HuH-7.5 (cell line): Measurements from ENCODE around the gene NCOA3.
A peak's percentile ranks its signal among the peaks of the same experiment; 100 is the strongest.
"Not testable (repeated sequence)": the region's sequence is repeated elsewhere in the genome, so short reads cannot be mapped to it uniquely, and the experiment has no call there.

ENCODE experiments used
- DNase-seq: peaks from one replicate; pipeline ENCODE4 v3.0.0; 2011; ENCODE audit warnings: low spot score

The NCOA3 gene

DNA sequence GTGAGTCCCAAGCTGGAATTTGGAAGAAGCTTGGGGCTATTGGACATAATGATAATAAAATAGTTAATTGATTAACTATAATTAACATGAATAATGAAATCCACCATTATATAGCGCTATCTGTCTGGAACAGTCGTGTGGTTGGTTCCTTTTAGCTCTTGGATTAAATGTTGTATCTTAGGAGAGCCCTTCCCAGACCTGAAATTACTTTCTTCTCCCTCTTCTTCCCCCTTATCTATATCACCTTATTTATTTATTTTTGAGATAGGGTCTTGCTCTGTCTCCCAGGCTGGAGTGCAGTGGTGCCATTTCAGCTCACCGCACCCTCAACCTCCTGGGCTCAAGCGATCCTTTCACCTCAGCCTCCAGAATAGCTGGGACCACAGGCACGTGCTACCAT, 64.6 kb downstream of the NCOA3 start:
- no peak for DNase-seq

- DNase-seq = no peak
Observed at GRCh38 chr20:47568019-47568418, 66.3 kb downstream of the NCOA3 start.

DNA sequence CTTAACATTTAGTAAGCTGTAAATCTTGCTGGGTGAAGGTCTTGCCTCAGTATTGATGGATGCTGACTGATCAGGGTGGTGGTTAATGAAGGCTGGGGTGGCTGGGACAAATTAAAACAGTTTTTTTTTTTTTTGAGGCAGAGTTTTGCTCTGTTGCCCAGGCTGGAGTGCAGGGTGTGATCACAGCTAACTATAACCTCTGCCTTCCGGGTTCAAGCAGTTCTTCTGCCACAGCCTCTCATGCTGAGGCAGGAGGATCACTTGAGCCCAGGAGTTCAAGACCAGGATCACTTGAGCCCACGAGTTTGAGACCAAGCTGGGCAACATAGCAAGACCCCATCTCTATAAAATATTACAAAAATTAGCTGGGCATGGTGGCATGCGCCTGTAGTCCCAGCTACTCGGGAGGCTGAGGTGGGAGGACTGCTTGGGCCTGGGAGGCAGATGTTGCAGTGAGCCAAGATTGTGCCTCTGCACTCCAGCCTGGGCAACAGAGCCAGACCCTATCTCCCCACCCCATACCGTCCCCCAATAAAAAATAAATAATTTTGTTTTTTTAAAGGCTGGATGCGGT, 67.2 kb downstream of the NCOA3 start:
- no peak for DNase-seq

DNA sequence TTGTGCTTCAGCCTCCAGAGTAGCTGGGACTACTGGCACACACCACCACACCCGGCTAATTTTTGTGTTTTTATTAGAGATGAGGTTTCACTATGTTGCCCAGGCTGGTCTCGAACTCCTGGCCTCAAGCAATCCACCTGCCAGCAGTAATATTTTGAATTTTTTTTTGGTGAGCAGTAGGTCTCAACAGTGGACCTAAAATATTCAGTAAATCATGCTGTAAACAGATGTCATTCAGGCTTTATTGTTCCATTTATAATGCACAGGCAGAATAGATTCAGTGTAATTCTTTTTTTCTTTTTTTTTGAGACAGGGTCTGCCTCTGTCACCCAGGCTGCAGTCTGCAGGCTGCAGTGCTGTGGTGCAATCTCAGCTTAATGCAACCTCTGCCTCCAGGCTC, 69.7 kb downstream of the NCOA3 start:
- DNase-seq = no peak

- no peak for DNase-seq
Observed at GRCh38 chr20:47572105-47572729, 70.5 kb downstream of the NCOA3 start.

GRCh38 chr20:47573559-47573958, 71.9 kb downstream of the NCOA3 start:
- no peak for DNase-seq

- DNase-seq = no peak
Observed at GRCh38 chr20:47574616-47575364, 73.1 kb downstream of the NCOA3 start.

DNA sequence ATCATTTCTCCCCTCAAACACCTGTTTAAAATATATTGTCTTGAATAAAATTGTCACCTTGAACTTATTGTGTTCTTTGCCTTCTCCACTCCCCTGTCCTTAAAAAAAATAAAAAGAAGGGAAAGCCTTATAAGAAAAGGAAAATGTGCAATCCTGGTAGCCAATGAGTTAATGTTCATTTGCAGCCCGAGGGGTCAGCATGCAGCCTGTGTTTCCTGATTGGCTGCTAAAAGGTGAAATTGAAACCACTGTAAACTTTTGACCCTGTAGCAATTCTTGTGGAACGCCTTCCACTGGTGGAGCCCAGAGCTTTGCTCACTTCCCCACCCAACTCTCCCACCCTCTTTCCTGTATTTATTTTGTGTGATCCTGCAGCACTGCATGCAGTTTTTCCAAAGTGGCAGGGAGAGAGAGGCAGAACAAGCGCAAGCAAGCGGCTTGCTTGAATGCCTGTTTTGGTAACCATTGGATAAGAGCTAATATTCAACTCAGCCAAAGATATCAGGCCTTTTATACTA, 74.9 kb downstream of the NCOA3 start:
- peak; percentile 97 for DNase-seq

DNA sequence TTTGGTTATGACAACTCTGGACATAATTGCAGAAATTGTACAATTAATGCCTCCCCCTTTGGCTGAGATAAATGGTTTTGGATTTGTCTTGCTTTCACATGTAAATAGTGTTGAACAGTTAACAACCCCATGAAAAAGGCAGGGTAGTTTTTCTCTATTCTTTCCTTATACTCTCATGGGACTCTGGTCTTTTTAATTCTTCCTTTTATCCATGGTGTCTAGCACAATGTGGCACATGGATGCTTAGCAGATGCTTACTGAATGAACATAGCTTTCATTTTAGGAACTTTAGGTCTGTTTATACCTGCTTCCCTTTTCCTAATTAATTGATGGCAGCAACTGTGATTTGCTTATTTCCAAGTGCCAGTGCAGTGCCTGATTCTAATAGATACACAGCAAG, 75.6 kb downstream of the NCOA3 start:
- DNase-seq = no peak

- no peak for DNase-seq
Observed at GRCh38 chr20:47578543-47578942, 76.9 kb downstream of the NCOA3 start.

DNA sequence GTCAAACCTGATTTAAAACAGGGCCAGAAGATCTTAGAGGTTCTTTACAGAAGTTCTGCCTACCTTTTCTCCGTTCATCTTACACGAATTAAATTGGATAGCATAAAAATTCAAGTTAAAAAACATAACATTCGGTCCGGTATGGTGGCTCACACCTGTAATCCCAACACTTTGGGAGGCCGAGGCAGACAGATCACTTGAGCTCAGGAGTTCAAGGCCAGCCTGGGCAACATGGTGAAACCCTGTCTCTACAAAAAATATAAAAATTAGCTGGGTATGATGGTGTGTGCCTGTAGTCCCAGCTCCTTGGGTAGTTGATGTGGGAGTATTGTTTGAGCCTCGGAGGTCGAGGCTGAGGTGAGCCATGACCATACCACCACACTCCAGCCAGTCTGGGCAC, 79.0 kb downstream of the NCOA3 start:
- not testable (repeated sequence) for DNase-seq

DNA sequence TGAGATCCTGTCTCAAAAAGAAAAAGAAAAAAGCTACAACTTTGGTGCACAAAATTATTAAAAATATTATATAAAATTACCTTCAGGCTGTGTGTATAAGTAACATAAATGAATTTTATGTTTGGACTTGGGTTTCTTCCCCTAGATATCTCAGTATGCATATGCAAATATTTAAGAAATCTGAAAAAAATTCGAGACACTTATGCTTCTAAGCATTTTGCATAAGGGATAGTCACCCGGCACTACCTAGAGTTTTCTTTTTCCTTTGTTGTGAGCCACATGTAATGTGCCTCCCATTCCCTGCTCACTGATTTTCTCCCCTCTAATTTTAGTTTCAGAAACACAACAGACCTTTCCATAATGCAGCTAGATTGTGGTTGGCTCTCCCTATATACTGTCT, 79.4 kb downstream of the NCOA3 start:
- DNase-seq = no peak

DNA sequence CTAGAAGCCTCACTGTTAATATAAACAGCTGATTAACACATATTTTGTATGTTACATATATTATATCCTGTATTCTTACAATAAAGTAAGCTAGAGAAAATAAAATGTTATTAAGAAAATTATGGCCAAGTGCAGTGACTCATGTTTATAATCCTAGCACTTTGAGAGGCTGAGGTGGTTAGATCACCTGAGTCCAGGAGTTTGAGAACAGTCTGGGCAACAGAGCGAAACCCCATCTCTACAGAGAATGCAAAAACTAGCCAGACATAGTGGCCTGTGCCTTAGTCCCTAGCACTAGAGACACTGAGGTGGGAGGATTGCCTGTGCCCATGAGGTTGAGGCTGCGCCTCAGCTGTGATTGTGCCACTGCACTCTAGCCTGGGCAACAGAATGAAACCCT, 81.9 kb downstream of the NCOA3 start:
- no peak for DNase-seq

- DNase-seq = no peak
Observed at GRCh38 chr20:47585087-47585747, 83.5 kb downstream of the NCOA3 start.

DNA sequence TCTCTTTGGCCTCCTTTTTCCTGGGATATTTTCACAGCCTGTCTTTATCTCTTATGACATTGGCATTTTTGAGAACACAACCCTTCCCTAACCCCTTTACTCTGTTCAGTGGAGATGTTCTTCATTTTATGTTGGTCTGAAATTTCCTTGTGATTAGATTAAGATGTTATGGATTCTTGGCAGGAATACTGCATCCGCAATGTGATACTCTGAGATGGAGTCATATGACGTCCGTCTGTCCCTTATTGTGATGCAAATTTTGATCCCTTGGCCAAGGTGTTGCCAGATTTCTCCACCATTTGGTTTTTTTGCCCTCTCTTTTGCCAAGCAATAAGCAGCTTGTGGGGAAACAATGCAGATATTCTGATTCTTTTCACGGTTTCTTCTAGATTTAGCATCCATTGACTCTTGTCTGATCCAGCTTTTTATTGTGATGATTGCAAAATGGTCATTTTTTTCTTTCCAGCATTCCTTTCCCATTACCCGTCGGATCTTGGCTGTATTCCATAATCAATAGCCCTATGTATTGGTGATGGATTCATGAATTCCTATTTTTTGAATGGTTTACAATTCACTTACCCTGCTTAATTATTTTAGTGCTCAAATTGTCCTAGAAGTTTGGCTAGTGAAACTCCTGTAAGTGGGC, 85.1 kb downstream of the NCOA3 start:
- DNase-seq = no peak

GRCh38 chr20:47588158-47588557, 86.5 kb downstream of the NCOA3 start:
- DNase-seq = no peak

DNA sequence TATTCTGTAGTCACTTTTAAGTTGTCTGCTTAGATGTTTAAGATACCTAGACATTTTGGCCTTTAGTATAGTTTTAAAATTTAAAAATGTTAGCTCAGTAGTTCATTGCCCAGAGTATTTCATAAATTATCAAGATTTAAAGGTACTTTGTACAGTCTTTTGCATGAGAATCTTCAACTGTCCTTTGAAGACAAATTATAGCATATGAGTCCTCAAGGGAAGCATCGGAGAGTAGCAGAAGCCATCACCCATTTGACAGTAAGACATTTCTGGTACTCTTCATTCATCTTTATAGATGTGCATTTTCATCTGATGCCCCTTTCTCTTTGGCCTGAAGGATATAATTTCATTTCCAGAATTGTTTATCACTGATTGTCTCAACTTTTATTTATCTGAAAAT, 89.5 kb downstream of the NCOA3 start:
- DNase-seq = no peak

- no peak for DNase-seq
Observed at GRCh38 chr20:47594157-47594556, 92.5 kb downstream of the NCOA3 start.

DNA sequence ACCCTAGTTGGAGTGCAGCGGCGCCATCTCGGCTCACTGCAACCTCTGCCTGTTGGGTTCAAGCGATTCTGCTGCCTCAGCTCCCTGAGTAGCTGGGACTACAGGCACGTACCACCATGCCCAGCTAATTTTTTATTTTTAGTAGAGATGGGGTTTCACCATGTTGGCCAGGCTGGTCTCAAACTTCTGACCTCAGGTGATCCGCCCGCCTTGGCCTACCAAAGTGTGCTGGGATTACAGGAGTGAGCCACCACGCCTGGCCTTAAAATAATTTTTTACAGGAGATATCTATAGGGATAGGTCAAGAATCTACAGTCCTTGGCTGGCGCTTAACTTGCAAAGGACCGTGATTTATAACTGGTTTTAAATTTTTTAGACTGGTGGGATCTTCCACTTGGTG, 93.5 kb downstream of the NCOA3 start:
- DNase-seq = not testable (repeated sequence)

DNA sequence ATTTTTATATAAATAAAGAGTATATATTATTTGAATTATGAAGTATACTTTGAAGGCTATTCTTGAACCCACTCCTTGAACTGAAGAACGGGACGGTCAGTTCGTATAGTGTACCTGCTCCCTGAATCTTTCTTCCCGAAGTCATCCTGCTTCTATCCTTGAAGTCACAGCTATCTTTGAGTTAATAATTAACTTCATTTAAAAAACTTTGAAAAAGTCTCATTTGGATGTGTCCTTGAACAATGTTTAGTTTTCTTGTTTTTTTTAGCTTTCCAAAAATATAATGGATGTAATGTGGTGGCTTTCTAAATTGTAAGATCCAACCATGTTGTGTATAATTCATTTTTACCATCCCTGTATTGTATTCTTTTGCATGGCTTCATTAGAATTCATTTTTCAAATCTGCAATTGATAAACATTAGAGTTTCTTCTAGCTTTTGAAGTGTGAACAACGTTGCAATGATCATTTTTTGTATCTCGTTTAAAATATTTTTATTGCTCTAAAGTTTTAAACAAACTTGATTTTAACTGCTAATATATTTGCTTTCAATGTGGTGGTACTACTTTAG, 94.4 kb downstream of the NCOA3 start:
- DNase-seq = no peak

- DNase-seq = no peak
Observed at GRCh38 chr20:47597090-47597489, 95.4 kb downstream of the NCOA3 start.
